ENCODE measurements around the gene CCSER1.

DNA sequence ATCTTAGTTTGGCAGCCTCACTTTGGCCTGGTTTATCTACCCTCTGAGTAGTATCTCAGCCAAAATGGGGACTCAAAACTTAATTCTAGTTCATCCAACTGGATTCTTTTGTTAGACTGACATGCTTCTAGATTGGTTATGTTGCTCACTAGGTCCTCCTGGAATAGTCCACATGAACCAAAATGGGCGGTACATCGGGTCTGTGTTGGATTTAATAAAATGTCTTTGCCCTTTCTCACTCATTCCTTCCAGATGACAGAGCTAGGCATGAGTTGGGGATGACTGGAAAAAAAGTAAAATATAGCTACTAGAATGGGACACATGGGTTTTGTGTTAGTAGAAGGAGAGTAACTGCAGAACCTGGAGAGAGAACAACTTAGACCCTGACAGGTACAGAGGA lies 247.9 kb downstream of the CCSER1 start:
- TF ChIP-seq CTCF (IDR thresholded peaks at IDR 0.05; ENCODE audit: borderline replicate concordance, extremely low read depth, low read length, poor library complexity, severe bottlenecking) = no peak
- TF ChIP-seq EZH2 (IDR thresholded peaks at IDR 0.05; ENCODE audit: borderline replicate concordance, low read depth, low read length, severe bottlenecking) = no peak
